ENCODE measurements around the gene CLCN6. TPM values are rescaled to one million over a fixed set of nuclear protein-coding genes. Genes with fewer than 3 reads are reported as not detected.

Gene CLCN6
- total and polyA plus RNA-seq, 2 of the 8 experiments (the other 6 are each of a cell fraction or from before 2014, with no cell fraction given) = 15.7 to 26.0 TPM

DNA sequence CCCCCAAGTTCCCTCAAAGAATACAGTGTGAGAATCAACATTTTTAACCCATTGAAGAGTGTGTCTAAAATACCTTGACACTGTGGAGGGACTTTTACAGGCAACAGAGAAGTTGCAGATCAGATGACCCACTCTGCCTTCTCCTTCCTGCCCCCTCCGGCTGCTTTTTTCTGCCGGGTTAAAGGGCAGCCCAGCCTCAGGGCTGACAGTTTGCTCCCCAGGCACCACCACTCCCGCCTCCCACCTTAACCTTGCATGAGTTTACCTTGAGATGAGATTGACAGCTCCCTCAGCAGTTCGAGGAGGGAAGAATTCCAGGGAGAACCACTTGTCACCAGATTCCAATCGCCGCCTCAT lies 3.4 kb upstream of the CLCN6 start:
- H3K4ac ChIP-seq (replicated peaks; ENCODE audit: insufficient read length, low read depth, low read length) = no peak overlapping the region
- WGBS, 2 experiments (ENCODE audit: extremely low coverage in 1 of 2, insufficient coverage in 1 of 2, insufficient read length in 1 of 2, insufficient replicate concordance in 2 of 2, low coverage in 1 of 2, low lambda C conversion rate in 2 of 2, missing lambda C conversion rate in 1 of 2) = 66% methylated on average over 6 of the region's 6 CpGs; no CpG with 5 or more reads in 1 of the 2 experiments
- no peak for DNase-seq (ENCODE audit: low read depth in 1 of 2, low spot score in 2 of 2)
- H3K9me3 ChIP-seq (ENCODE audit: insufficient read depth in 2 of 2, low read depth in 1 of 2, low read length in 1 of 2) = no peaks in the 10 kb centered on the region
- ChIA-PET CTCF (ENCODE audit: partially characterized antibody) (interaction anchor here (0.7 to 4.2 kb wide), 7 partner anchors 9 to 112 kb away, joined by 3 to 49 read pairs (median 3); no protein-coding TSS in a partner anchor), POLR2A (ENCODE audit: partially characterized antibody) (interaction anchor here (1.0 to 3.2 kb wide), 9 partner anchors 9 to 217 kb away, joined by 3 to 27 read pairs (median 5); partner anchors contain the start of genes AGTRAP and MIIP)
- H2BK12ac ChIP-seq (ENCODE audit: low read depth, low read length) = no peak overlapping the region
- peaks cover 4 to 14% (median 12%) of the 10 kb centered on the region in 4 experiments; a peak in 6 of 8 replicates for H3K36me3 ChIP-seq (ENCODE audit: control insufficient read depth in 2 of 4, insufficient read depth in 4 of 4, low read length in 3 of 4)
- peaks cover 13 to 24% (median 18%) of the 10 kb centered on the region in 4 experiments for H3K4me1 ChIP-seq (replicated peaks in 1 of 4; ENCODE audit: control insufficient read depth in 3 of 4, insufficient read depth in 4 of 4, low read length in 3 of 4)
- no peak overlapping the region for H2BK120ac ChIP-seq (replicated peaks; ENCODE audit: low read depth, low read length)
- H2BK15ac ChIP-seq (ENCODE audit: low read length) = no peak overlapping the region
- H4K20me1 ChIP-seq (replicated peaks in 1 of 2; ENCODE audit: control insufficient read depth in 1 of 2, insufficient read depth in 2 of 2, low read length in 2 of 2) = peaks cover 6 to 7% of the 10 kb centered on the region in 2 experiments
- H3K79me1 ChIP-seq (ENCODE audit: low read depth, low read length) = peaks cover 8% of the 10 kb centered on the region
- no peaks in the 10 kb centered on the region for H3K27me3 ChIP-seq (replicated peaks in 1 of 4; ENCODE audit: control insufficient read depth in 3 of 4, extremely low read depth in 1 of 4, insufficient read depth in 3 of 4, low read length in 3 of 4)
- H3K79me2 ChIP-seq (ENCODE audit: control insufficient read depth in 1 of 2, insufficient read depth in 2 of 2, low read length in 2 of 2) = peaks cover 8 to 30% of the 10 kb centered on the region in 2 experiments; a peak in 3 of 4 replicates
- FAIRE-seq = no peak
- H3K4me2 ChIP-seq (ENCODE audit: insufficient read depth in 1 of 2, low read depth in 2 of 2, low read length in 2 of 2) = peak overlapping the region; percentile 84 to 98
- TF ChIP-seq RAD21 (IDR thresholded peaks at IDR 0.05 in 1 of 2, conservative IDR thresholded peaks at IDR 0.05 in 1 of 2; ENCODE audit: low read depth in 2 of 2, low read length in 2 of 2) (no peak), TBP (IDR thresholded peaks at IDR 0.05; ENCODE audit: low read depth, low read length) (no peak), JUND (IDR thresholded peaks at IDR 0.05; ENCODE audit: low read length) (no peak), CBX8 (IDR thresholded peaks at IDR 0.05; ENCODE audit: borderline replicate concordance, low read depth, low read length) (no peak), SAP30 (IDR thresholded peaks at IDR 0.05; ENCODE audit: insufficient read depth, insufficient replicate concordance, low read length) (no peak), TAF7 (optimal IDR thresholded peaks at IDR 0.05; ENCODE audit: borderline replicate concordance, low read depth, low read length) (no peak)
- TF ChIP-seq, protein P1, sequence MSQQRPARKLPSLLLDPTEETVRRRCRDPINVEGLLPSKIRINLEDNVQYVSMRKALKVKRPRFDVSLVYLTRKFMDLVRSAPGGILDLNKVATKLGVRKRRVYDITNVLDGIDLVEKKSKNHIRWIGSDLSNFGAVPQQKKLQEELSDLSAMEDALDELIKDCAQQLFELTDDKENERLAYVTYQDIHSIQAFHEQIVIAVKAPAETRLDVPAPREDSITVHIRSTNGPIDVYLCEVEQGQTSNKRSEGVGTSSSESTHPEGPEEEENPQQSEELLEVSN (IDR thresholded peaks at IDR 0.05) = no peak
- no peak overlapping the region for H3K9ac ChIP-seq (replicated peaks in 1 of 4; ENCODE audit: extremely low read depth in 1 of 4, low read depth in 3 of 4, low read length in 3 of 4)
- peak overlapping the region in 1 of 4 experiments; percentile 62; a peak in 4 of 8 replicates for H3K4me3 ChIP-seq (ENCODE audit: extremely low read depth in 1 of 4, insufficient read depth in 2 of 4, low read depth in 3 of 4, low read length in 4 of 4)
- H2BK5ac ChIP-seq (ENCODE audit: low read depth, low read length) = no peak overlapping the region
- H4K8ac ChIP-seq (ENCODE audit: extremely low read depth, insufficient read depth, low read length) = no peak overlapping the region
- H3K27ac ChIP-seq (ENCODE audit: low read depth, low read length) = no peak overlapping the region
- no peak overlapping the region for H2AK5ac ChIP-seq (ENCODE audit: low read depth, low read length)
- H2AFZ ChIP-seq (ENCODE audit: low read length) = no peak overlapping the region
- H4K91ac ChIP-seq (replicated peaks; ENCODE audit: insufficient read length, low read length) = no peak overlapping the region
- H3K56ac ChIP-seq (replicated peaks; ENCODE audit: insufficient read length, low read depth, low read length) = no peak overlapping the region
- H2BK20ac ChIP-seq (ENCODE audit: low read length) = no peak overlapping the region
- no peak overlapping the region for H3K23ac ChIP-seq (ENCODE audit: insufficient read length)
- H3K18ac ChIP-seq (ENCODE audit: extremely low read depth, low read length) = no peak overlapping the region
- H3K14ac ChIP-seq (ENCODE audit: insufficient read length) = no peak overlapping the region
- H3K23me2 ChIP-seq (ENCODE audit: low read depth, low read length) = peaks cover 18% of the 10 kb centered on the region
- H4K5ac ChIP-seq (ENCODE audit: insufficient read length, low read depth, low read length) = no peak overlapping the region
